VCaP (cell line): ENCODE results near the gene KLHL30.
"Not testable (repeated sequence)": the region's sequence is repeated elsewhere in the genome, so short reads cannot be mapped to it uniquely, and the experiment has no call there.

Source experiments
- H3K27ac ChIP-seq: fragments of 450-650 bp; 2 replicates; pipeline ENCODE4 v1.5.1; 2017
- TF ChIP-seq, protein P1 (sequence below): fragments of 450-650 bp; conservative IDR thresholded peaks from 2 replicates; pipeline ENCODE4 v1.5.1; 2017; ENCODE audit warnings: mild to moderate bottlenecking, moderate library complexity

The KLHL30 gene

DNA sequence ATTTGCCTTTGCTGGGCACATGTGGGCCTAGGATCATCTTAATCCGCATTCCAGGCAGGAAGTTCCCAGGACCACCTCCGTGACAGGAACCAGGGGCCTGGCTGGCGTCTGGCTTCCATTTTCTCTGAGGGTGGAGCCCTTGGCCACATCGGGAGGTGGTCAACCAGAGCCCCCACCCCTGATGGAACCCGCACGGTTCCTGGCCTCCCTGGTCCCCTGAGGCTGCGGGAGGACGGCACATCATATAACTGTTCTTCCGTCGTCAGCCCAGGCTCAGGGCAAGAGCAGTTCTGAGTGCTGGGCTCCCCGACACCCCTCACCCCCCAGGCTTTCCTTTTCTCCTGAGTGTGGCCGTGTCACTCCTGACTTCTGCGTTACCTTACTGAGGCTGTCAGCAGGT is 24.9 kb upstream of the KLHL30 start:
- no peak overlapping the region for H3K27ac ChIP-seq
- TF ChIP-seq, protein P1, sequence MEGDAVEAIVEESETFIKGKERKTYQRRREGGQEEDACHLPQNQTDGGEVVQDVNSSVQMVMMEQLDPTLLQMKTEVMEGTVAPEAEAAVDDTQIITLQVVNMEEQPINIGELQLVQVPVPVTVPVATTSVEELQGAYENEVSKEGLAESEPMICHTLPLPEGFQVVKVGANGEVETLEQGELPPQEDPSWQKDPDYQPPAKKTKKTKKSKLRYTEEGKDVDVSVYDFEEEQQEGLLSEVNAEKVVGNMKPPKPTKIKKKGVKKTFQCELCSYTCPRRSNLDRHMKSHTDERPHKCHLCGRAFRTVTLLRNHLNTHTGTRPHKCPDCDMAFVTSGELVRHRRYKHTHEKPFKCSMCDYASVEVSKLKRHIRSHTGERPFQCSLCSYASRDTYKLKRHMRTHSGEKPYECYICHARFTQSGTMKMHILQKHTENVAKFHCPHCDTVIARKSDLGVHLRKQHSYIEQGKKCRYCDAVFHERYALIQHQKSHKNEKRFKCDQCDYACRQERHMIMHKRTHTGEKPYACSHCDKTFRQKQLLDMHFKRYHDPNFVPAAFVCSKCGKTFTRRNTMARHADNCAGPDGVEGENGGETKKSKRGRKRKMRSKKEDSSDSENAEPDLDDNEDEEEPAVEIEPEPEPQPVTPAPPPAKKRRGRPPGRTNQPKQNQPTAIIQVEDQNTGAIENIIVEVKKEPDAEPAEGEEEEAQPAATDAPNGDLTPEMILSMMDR = no peak

- no peak overlapping the region for H3K27ac ChIP-seq
- TF ChIP-seq, protein P1 = no peak
These were observed 24.1 kb upstream of the KLHL30 start for GRCh38 chr2:238114331-238114841.

DNA sequence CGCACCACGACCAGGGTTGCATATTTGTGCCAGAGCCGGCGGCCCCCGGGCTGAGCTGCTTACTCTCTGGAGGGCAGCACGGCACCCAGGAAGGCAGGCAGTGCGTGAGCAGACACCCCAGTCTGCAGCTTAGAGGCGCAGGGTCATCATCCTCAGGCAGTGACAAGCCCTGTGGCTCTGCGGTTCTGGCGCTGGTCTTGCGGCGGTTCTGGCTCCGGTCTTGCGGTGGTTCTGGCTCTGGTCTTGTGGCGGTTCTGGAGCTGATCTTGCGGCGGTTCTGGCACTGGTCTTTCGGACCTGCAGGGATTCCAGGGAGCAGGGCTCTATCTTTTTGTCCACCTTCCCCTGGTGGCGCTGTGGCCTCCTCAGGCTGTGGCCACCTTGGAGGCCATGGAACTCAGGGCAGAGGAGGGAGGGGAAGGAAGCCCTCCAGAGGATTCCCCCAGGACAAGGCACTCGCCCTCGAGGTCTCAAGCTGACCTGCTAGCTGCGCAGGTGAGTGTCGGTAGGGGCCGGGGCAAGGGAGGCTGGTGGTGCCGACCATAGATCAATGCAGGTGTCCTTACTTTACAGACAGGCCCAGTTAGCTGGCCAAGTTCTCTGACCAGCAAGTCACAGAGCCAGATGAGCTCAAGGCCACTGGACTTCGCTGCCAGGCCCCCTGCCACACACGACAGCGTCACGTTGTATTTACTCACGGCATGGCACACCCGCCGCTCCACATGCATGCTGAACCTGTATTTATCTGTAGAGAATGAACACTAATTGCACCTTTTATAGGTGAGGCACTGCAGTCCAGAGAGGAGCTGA is 23.4 kb upstream of the KLHL30 start:
- TF ChIP-seq, protein P1 = no peak
- H3K27ac ChIP-seq = no peak overlapping the region

DNA sequence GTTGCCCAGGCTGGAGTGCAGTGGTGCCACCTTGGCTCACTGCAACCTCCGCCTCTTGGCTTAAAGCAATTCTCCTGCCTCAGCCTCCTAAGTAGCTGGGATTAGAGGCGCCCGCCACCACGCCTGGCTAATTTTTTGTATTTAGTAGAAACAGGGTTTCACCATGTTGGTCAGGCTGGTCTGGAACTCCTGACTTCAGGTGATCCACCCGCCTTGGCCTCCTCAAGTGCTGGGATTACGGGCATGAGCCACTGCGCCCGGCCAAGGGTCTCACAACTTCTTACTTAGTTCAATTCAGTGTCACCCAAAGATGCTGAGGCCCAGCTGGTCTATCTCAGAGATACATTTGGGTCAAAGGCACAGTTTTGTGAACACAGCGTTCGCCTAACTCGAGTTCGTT is 22.8 kb upstream of the KLHL30 start:
- H3K27ac ChIP-seq = not testable (repeated sequence)

DNA sequence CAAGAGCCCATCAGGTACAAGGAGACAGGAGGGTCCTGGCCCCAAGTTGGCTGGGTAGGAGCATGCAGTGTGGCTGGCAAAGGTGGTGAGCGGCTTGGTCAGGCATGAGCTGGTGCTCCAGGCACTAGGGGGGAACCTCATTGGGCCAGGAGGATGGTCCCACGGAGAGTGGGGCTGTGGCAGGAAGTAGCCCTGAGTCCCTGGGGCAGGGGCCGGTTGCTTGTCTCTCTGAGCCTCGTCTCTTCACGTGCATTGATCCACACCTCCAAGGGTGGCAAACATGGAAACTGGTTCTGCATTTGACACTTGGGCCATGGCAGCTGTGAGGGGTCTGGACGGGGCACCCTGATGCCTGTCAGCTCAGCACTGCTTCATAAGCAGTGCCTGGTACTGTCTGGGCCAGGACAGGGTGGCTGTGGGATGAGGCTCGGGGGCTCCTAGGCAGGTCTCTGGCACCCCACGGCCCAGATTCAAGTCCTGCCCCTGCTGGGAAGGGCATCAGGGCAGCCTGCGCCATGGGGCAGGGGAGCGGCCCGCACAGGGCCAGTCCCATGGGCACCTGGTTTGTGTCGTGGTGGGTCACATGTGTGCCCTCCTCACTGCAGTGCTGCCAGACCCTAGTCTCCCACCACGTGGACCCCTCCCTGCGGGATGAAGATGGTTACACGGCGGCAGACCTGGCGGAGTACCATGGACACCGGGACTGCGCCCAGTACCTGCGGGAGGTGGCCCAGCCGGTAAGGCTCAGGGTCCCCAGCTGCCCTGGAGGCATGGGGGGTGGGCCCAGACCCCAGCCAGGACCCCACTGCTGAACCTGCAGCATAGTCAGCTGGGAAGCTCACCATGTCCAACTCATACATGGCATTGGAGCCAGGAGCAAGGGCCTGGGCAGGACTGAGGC is 21.9 kb upstream of the KLHL30 start:
- no peak overlapping the region for H3K27ac ChIP-seq
- TF ChIP-seq, protein P1 = no peak

GRCh38 chr2:238117199-238118154 is 21.0 kb upstream of the KLHL30 start:
- no peak overlapping the region for H3K27ac ChIP-seq
- TF ChIP-seq, protein P1 = no peak

- no peak overlapping the region for H3K27ac ChIP-seq
- TF ChIP-seq, protein P1 = no peak
These were observed 18.6 kb upstream of the KLHL30 start for GRCh38 chr2:238119756-238120462.
